HG02678 (cell line): ENCODE measurements around the gene YTHDF1.
"Not testable (repeated sequence)": the region's sequence is repeated elsewhere in the genome, so short reads cannot be mapped to it uniquely, and the experiment has no call there.

Experiments used
- ATAC-seq: cut with Tn5 transposase; IDR thresholded peaks from one replicate; pipeline ENCODE4 v1.9.1; 2021; ENCODE audit warnings: mild to moderate bottlenecking, moderate library complexity; ENCODE audit not compliant: unreplicated experiment

The YTHDF1 gene

DNA sequence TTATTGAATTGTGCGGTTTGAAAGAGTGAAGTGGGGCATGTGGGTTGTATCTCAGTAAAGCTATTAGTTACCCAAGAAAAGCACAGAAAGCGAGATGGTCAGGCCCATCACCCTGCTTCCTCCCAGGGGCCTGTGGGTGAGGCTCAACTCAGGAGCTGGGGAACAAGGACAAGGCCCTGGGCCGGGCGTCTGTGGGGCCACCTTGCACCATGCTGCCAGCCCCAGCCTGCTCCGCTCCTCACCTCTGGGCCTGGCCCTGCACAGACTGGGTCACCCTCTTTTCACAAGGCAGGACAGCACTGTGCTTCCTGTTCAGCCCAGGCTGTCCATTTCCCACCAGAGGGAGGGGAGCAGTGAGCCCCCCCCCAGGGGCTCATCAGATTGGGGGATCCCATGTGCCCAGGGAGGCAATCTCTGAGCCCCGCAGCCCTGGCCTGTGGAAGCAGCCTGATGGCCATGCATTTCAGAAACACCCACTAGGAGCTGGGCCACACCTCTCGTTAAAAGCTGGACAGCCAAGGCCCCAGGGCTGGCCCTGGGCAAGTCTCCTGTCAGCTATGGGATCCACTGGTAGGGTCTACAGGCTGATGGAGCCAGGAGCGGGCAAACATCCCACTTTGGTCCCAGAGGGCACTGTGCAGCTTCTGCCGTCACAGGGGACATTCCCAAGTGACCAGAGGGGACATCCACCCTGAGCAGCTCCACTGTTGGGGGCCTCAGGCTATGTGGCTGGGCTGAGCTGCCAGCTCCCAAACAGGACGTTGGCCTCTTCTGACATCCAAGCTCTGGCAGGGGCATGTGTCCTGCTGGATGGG is 55.9 kb downstream of the YTHDF1 start:
- ATAC-seq: no peak

DNA sequence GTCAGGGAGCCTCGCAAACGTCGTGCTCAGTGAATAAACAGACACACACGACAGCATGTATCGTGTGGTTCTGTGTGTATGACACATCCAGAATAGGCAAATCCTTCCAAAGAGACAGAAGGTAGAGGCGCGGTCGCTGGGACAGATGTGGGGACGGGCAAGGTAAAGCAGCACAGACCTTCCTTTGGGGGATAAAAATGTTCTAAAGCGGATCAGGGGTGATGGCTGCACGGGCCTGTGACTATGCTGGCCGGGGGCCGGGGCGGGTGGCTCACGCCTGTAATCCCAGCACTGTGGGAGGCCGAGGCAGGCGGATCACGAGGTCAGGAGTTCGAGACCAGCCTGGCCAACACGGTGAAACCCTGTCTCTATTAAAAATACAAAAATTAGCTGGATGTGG is 56.7 kb downstream of the YTHDF1 start:
- not testable (repeated sequence) for ATAC-seq

DNA sequence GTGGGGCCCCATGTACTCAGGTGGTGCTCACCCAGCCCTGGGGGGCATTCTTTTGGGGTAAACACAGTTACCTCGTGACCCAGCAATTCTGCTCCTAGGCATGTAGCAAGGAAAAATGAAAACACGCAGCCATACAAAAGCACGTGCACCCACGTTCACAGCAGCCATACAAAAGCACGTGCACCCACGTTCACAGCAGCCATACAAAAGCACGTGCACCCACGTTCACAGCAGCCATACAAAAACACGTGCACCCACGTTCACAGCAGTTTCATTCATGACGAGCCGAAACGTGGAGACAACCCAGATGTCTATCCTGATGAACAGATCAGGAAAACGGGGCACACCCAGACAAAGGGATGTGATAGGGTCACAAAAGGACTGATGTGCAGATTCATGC is 57.1 kb downstream of the YTHDF1 start:
- ATAC-seq: no peak

DNA sequence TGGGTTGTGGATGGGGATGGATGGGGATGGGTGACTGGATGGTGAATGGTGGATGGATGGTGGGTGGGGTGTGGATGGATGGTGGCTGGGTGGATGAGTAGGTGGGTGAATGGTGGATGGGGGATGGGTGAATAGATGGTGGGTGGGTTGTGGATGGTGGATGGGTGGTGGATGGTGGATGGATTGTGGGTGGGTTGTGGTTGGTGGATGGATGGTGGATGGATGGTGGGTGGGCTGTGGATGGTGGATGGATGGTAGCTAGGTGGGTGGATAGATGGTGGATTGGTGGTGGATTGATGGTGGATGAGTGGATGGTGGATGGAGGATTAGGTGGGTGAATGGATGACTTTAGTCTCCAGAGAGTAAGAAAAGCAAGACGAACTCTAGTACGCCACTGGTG is 57.6 kb downstream of the YTHDF1 start:
- no peak for ATAC-seq

DNA sequence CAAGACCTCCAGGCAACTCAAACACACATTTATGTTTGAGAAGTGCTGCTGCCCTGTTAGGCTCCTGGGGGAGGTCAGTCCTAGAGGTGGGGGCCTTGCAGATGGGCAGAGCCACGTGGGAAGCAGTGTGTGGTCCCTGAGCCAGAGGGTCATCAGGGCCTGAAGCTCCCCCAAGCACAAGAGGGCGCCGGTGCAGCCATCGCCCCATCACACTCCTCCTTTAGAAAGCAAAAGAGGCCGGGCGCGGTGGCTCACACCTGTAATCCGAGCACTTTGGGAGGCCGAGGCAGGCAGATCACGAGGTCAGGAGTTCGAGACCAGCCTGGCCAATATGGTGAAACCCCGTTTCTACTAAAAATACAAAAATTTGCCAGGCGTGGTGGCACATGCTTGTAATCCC is 58.5 kb downstream of the YTHDF1 start:
- ATAC-seq: not testable (repeated sequence)

DNA sequence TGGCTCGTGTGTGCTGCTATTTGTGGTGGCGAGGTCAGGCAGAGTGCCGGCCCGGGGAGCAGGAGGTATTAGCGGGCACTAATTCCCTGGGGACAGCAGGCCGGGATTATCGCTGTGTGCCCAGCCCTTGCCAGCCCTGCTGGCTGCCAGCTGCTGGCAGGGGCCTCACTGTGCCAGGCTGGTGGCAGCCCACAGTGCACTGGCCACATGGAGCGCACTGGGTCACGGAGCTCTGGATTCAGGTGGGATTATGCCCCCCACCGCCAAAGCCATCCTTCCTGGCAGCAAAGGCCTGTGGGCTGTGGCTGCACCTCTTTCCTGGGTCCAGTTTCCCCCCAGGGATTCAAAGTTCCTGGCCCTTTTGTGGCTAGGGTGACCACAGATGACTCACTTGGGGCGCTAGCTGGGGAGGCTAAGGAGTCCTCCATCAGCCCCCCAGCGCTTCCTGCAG is 59.7 kb downstream of the YTHDF1 start:
- no peak for ATAC-seq

DNA sequence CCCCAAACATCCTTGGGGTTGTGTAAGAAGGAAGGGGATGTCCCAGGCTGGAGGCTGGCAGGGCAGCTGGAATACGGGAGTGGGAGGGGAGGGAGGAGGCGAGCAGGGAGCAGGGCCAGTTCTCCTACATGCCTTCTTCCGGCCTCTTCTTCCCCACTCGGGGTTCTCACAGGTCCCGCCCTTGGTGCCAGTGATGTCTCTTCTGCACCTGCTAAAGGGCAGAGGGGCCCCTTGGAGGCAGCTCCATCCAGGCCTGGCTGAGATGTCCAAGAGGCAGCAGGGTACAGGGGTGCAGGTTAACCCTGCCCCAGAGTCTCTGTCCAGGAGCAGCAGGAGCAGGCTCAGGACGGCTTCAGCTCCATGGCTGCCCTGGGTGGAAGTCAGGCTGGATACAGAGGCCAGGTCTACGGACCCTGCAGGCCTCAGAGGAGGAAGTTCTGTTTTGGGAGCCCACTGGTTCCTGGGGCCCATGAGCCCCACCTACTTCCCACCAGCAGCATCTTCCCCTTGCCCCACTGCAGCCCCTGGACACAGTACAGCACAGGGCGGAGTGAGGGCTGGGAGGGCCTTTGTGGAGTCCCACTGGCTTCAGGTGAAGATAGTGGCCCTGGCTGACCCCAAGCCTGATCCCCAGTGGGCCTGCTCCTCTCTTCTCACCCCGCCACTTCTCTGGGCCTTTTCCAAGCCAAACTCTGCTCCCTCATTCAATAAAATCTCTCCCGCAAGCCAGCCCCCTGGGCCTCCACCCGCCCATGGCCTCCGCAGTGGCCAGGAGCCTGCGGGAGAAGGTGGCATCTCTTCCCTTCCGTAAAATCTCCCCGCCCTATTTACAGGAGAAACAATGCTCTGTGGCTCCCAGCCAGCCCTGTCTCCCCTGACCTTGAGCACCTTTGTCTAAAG is 60.4 kb downstream of the YTHDF1 start:
- no peak for ATAC-seq

DNA sequence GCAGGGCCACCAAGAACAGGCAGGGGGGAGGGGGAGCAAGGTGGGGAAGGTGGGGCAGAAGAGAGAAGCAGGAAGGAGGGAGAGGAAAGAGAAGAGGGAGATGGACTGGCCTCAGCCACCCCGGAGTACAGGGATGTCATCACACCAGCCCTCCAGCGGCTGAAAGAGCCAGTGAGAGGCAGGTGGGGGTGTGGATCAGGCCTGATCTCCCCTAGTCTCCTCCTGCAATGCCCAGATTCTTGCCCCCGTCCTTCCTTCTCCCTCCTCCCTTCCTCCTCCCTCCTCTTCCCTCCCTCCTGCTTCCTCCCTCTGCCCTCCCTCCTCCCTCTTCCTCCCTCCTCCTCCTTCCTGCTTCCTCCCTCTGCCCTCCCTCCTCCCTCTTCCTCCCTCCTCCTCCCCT is 61.5 kb downstream of the YTHDF1 start:
- ATAC-seq: no peak

DNA sequence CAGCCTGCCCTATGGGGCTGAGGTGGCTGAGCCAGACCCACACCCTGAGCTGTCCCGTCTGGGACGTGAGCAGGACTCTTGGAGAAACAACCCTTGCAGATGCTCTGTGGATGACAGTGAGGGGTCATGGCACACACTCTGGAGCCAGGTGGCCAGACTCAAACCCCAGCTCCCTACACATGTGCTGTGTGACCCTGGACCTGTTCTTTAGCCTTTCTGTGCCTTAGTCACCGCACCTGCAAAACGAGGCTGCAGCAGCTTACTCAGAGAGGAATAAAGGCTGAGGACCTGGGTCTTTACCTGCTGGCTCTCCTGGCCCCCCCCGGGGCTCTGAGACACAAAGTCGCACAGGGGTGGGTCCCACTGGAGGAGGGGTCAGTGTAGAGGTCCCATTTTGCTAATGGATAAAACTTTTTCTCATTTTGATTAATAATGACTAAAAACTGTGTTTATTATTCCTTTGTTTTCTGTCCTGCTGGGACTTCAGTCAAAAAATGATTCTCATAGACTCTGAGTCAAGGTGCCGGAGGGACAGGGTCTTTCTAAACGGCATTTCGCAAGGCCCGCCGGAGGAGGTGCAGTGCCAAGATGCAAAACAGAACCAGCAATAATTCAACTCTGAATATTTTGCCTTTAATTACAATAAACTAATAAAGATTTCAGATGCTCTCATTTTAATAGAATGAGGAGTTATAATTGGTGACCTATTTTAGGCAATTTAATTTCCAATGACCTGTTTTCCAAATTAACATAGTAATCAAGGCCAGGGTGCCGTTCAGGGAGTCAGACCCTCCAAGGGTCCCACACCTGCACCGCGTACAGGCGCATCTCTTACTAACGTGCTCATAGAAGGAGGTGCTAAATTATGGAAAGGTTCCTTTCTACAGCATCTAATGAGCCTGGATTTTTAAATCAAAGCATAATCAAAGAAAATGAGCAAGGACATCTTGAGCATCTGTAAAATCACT is 62.4 kb downstream of the YTHDF1 start:
- ATAC-seq: no peak

DNA sequence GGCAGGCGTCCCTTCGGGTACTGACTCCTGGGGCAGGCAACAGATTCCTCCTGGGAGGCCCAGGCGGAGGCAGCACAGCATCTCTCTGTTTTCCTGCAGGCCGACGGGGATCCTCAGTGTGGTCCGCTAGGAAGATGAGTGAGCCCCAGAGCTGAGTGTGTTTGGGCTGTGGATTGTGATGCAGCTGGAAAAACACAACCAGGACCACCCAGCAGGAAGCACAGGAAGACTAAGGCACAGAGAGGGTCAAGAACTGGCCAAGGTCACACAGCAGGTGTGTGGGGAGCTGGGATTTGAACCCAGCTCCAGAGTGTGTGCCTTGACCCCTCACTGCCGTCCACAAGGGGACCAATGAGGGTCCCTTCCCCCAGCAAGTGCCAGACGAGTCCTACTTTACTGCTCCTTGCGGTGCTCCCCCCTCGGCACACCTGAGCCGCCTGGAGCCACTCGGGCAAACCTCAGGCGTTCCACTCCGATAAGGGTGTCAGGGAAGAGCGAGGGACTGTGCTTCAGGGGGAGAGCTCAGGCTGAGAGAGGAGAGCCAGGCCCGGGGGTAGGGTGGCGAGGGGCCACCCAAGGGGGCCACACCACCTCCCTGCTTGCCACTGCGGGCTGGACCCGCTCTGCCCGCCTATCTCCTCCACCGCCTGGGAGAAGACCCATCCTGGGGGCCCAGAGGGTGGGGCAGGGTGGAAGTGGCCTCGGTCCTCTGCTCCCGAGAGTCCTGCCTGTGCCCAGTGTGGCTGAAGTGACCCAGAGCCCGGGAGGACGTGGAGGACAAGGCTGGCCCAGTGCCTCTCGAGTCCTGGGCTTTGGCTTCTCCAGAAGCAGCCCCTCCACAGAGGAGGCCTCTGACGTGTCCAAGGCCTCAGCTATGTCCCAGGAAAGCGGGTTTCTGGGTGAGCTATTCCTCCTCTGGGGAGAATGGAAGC is 63.3 kb downstream of the YTHDF1 start:
- ATAC-seq: no peak

DNA sequence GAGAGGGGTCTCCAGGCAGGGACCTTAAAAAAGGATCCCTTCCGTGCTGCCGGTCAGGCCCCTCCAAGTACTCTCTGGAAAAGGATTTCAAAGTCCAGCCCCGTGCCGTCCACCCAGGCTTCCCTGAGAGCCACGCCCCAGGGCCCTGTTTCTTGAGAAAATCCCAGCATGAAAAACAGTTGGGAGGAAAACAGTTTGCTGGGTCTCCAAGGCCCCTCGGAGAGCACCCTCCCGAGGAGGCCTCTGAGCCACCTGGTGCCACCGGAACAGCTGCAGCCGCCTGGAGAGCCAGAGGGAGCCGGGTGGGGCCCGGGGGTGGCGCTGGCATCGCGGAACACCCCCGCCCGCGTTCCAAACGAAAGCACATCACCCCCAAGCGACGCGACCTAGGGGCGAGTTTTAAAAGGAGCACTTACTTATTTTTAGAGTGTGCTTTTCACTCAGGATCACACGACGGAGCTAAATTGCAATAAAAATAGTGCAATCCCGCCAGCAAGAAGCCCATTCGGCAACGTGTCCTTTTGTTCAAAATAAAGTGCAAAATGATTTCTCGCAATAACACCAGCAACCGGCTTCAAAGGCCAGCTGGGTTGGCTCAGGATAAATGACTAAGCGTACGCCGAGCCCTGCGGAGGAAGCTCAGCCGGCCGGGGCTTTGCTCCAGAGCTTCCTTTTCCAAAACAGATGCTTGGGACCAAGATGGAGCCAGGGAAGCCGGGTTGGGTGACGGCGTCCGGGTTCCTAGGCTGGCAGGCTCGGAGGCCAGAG is 64.2 kb downstream of the YTHDF1 start:
- ATAC-seq: no peak

DNA sequence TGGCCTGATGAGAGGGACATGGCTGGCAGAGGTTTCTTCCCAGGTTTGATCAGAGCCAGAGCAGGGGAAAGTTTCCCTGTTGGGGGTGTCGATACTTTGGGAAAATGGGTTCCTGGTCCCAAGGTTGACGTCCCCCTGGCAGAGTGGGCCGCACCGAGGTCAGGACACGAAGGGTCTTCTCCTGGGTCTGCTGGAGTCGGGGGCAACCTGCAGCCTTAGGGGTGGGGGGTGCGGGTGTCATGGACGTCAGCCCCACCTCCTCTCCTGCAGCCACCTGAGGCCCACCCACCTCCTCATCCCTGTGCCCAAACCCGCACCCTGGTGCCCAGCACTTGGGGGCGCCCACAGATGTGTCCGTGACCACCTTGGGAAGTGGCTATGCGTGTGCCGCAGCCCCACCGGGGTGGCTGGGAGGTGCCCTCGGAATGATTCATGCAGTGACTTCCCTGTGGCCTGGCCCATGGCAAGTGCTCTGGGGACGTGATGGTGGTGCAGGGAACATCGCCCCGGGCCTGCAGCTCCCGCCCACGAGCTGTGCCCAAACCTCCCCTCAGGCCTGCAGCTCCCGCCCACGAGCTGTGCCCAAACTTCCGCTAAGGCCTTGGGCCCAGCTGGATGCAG is 64.9 kb downstream of the YTHDF1 start:
- ATAC-seq: no peak

DNA sequence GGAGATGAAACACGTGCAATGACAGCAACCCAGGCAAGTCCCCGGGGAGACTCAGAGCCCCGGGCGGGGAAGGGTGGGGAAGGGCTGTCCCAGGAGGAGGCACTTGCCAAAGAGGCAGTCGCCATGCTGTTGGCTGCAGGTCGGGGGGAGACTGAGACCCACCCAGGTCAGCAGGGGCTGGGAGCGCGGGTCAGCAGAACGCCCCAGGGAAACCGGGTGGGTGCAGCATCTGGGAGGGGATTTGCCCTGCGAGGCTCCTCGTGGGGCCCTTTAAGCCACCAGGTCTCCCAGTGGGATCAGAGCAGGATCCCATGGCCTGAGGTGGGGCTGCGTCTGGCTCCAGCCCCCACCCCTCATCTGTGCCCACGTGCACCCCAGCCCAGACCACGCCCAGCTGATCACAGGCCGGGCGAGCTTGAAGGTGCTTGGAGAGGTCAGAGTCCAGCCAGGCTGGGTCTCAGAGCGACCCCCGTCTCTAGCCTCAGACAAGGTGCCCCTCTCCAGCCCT is 65.5 kb downstream of the YTHDF1 start:
- no peak for ATAC-seq

DNA sequence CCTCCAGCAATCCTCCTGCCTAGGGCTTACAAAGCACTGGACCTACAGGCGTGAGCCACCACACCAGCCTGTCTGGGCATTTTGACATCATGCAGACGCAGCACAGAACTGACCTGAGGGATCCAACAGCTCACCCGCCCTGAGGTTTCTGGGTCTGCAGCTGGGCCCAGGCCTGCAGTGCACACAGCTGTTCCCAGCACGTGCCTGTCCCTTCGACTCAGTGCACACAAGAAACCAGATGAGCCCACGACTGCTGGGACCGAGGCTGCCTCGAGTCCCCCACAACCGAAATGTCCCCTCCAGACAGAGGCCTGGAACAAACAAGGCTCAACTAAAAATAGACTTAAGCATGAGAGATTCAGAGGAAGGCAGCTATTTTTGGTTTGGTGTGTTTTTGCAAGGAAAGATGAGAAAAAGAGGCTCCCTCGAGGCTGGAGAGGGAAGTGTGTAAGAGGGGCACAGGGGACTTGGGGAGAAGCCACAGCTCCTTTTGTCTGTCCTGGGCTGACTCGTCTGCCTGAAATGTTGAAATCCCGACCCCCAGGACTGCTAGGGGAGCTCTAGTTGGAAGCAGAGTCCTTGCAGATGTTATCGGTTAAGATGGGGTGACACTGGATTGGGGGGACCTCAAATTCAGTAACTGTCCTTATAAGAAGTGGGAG is 66.3 kb downstream of the YTHDF1 start:
- ATAC-seq: no peak

DNA sequence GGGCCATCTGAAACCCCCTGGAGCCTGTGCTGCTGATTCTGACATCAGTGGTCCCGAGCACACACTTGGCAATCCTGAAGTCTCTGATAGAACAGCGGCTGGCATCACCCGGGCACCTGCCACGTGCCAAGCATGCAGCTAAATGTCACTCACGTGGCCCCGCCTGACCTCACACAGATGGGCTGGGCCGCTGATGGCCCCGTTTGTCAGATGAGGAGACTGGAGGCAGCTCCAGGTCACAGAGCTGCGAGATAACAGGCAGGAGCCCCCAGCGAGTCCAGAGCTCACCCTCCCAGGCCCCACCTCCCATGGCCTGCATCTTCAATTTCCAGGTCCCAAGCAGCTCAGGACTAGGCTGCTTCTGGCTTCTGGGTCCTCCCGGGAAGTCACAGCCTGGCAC is 67.2 kb downstream of the YTHDF1 start:
- no peak for ATAC-seq

DNA sequence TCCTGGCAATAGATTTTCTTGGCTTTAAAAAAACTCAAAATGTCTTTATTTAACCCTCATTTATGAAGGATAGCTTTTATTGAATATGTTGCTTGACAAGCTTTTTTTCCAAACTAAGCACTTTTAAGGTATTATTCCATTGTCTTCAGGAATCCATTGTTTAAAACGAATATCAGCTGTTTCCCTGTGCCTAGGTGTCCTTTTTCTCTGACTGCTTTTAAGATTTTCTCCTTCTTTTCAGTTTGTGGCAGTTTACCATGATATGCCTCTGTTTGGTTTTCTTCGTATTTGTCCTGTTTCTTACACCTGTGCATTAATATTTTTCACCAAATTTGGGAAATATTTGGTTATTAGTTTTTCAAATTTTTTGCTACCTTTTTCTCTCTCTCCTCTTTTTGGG is 68.4 kb downstream of the YTHDF1 start:
- ATAC-seq: no peak
